ENCODE results near the gene UST. TPM values are rescaled to one million over a fixed set of nuclear protein-coding genes. Genes with fewer than 3 reads are reported as not detected.

The UST gene
- total RNA-seq, 2 experiments from 2014 or later, result 1.9 to 3.7 TPM

DNA sequence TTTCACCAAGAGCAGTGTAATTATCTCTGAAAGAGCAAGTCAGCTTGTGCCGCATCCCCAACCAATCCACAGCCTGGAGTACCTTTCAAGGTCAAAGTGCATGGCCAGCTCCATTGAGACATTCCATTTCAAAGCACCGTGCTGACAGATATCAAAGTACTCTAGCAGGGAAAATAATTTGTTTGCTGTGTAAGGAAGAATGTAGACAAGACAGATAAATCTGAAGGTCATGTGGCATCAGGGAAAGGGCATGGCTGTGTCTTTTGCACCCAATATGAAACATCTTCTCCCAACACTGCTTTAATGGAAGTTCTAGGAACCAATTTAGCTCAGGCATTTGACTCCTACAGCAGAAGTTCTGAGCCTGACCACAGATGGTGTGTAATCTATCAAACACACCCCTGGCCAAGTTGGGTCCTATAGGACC is 328.0 kb downstream of the UST start:
- Histone ChIP-seq H3K4me1 (ENCODE audit: insufficient read depth, low read length) (peaks cover 10% of the 10 kb centered on the region), H3K27ac (ENCODE audit: low read depth in 1 of 2, low read length in 2 of 2) (no peak overlapping the region), H3K9me3 (ENCODE audit: control insufficient read depth in 1 of 2, insufficient read depth in 1 of 2, low read length in 2 of 2) (no peaks in the 10 kb centered on the region), H3K27me3 (ENCODE audit: control insufficient read depth in 1 of 2, insufficient read depth in 2 of 2, low read length in 2 of 2) (no peaks in the 10 kb centered on the region), H3K4me3 (ENCODE audit: low read length) (no peak overlapping the region), H3K36me3 (ENCODE audit: insufficient read depth, low read length) (no peaks in the 10 kb centered on the region)
- peaks cover 24% of the 10 kb centered on the region for H3K4me1 Mint-ChIP-seq (ENCODE audit: low read depth)
- ATAC-seq (ENCODE audit: poor library complexity) (no peak), DNase-seq (no peak)
- ChIA-PET POLR2A (interaction anchor here (1.0 to 1.9 kb wide), 4 partner anchors 9 to 358 kb away, joined by 3 to 12 read pairs (median 4); no protein-coding TSS in a partner anchor), CTCF (interaction anchor here (0.5 to 2.0 kb wide), 4 partner anchors 10 to 357 kb away, joined by 3 to 7 read pairs (median 4); no protein-coding TSS in a partner anchor)
- intact Hi-C loops (cut with DNase I, micrococcal nuclease), result no loop called here
- H3K4me3 Mint-ChIP-seq, result no peak overlapping the region
- TF ChIP-seq, protein P1, sequence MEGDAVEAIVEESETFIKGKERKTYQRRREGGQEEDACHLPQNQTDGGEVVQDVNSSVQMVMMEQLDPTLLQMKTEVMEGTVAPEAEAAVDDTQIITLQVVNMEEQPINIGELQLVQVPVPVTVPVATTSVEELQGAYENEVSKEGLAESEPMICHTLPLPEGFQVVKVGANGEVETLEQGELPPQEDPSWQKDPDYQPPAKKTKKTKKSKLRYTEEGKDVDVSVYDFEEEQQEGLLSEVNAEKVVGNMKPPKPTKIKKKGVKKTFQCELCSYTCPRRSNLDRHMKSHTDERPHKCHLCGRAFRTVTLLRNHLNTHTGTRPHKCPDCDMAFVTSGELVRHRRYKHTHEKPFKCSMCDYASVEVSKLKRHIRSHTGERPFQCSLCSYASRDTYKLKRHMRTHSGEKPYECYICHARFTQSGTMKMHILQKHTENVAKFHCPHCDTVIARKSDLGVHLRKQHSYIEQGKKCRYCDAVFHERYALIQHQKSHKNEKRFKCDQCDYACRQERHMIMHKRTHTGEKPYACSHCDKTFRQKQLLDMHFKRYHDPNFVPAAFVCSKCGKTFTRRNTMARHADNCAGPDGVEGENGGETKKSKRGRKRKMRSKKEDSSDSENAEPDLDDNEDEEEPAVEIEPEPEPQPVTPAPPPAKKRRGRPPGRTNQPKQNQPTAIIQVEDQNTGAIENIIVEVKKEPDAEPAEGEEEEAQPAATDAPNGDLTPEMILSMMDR (IDR thresholded peaks at IDR 0.05), result no peak
- H3K27ac Mint-ChIP-seq, result no peak overlapping the region
- no peaks in the 10 kb centered on the region for H3K27me3 Mint-ChIP-seq
- no peaks in the 10 kb centered on the region for H3K36me3 Mint-ChIP-seq (ENCODE audit: low read depth)
- no peaks in the 10 kb centered on the region for H3K9me3 Mint-ChIP-seq

DNA sequence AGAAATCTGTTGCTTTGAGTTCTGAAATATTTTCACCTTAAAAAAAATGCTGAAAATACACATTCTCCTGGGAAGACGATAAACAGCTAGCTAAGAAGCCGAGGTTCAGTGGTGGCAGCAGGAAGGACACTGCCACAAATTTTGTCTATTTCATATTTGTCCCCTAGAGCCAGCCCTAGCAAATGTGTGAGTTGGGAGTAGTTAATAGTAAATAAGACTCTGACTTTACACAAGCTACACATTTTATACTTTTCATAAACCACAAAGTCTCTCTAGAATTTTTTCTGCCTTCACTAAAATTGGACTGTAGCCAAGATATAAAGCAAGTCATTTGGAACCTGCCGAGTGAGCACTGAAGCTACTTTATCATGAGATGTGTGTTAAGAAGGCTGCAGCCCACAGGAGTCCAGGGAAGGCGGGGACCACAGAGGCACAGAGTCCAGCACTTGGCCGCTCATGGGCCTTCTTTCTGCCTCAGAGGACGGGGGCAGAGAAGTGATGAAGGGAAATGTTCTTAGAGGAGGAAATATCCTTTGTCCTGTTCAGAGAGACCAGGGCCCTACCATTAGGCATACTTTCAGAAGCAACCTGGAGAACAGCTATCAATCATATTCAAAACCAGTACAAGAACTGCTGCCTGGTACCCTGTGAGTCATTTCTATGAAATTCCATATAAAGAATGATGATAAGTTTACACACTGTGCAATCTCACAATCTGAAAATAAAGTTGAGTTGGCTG is 329.0 kb downstream of the UST start:
- Mint-ChIP-seq H3K4me3 (no peak overlapping the region), H3K27me3 (no peaks in the 10 kb centered on the region), H3K27ac (peak overlapping the region; percentile 57), H3K36me3 (ENCODE audit: low read depth) (no peaks in the 10 kb centered on the region), H3K9me3 (no peaks in the 10 kb centered on the region), H3K4me1 (ENCODE audit: low read depth) (peaks cover 24% of the 10 kb centered on the region)
- H3K27ac ChIP-seq (ENCODE audit: low read depth in 1 of 2, low read length in 2 of 2), result peak overlapping the region in 1 of 2 donors; percentile 9
- DNase-seq (no peak), ATAC-seq (ENCODE audit: poor library complexity) (peak; percentile 8)
- no peak overlapping the region for H3K4me3 ChIP-seq (ENCODE audit: low read length)
- TF ChIP-seq, protein P1 (IDR thresholded peaks at IDR 0.05), result no peak
- CTCF ChIA-PET, result interaction anchor here (0.5 to 2.0 kb wide), 4 partner anchors 9 to 356 kb away, joined by 3 to 7 read pairs (median 4); no protein-coding TSS in a partner anchor
- POLR2A ChIA-PET, result interaction anchor here (0.6 to 1.9 kb wide), 6 partner anchors 10 to 56 kb away, joined by 3 to 12 read pairs (median 3); no protein-coding TSS in a partner anchor
- no peaks in the 10 kb centered on the region for H3K9me3 ChIP-seq (ENCODE audit: control insufficient read depth in 1 of 2, insufficient read depth in 1 of 2, low read length in 2 of 2)
- intact Hi-C loops (cut with DNase I, micrococcal nuclease), result no loop called here
- H3K4me1 ChIP-seq (ENCODE audit: insufficient read depth, low read length), result peaks cover 10% of the 10 kb centered on the region
- no peaks in the 10 kb centered on the region for H3K36me3 ChIP-seq (ENCODE audit: insufficient read depth, low read length)
- H3K27me3 ChIP-seq (ENCODE audit: control insufficient read depth in 1 of 2, insufficient read depth in 2 of 2, low read length in 2 of 2), result no peaks in the 10 kb centered on the region

DNA sequence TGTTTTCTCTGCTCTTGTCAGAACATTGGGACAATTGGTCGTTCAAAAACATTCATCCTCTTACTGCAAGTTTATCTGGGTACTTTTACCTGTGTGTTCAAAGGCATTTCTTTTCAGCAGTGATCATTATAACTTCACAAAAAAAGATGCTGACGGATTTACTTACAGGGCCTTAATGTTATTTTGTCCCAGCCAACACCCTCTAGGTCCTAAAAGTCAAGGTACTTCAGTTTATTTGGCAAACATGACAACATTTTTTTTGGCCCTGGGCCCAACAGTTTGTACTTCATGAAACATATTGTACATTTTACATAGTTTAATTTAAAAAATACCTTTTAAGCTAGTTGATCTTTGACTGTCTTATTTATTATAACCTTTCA is 329.5 kb downstream of the UST start:
- TF ChIP-seq, protein P1 (IDR thresholded peaks at IDR 0.05), result no peak
- ChIA-PET CTCF (interaction anchor here (0.5 to 2.0 kb wide), 6 partner anchors 9 to 356 kb away, joined by 3 to 5 read pairs (median 3); no protein-coding TSS in a partner anchor), POLR2A (interaction anchor here (0.9 to 1.5 kb wide), 4 partner anchors 9 to 22 kb away, joined by 3 to 4 read pairs (median 3); no protein-coding TSS in a partner anchor)
- intact Hi-C loops (cut with DNase I, micrococcal nuclease), result no loop called here
- H3K27me3 Mint-ChIP-seq, result no peaks in the 10 kb centered on the region
- ATAC-seq (ENCODE audit: poor library complexity) (no peak), DNase-seq (no peak)
- H3K9me3 Mint-ChIP-seq, result no peaks in the 10 kb centered on the region
- H3K36me3 ChIP-seq (ENCODE audit: insufficient read depth, low read length), result no peaks in the 10 kb centered on the region
- no peak overlapping the region for H3K4me3 ChIP-seq (ENCODE audit: low read length)
- no peaks in the 10 kb centered on the region for H3K27me3 ChIP-seq (ENCODE audit: control insufficient read depth in 1 of 2, insufficient read depth in 2 of 2, low read length in 2 of 2)
- H3K4me1 ChIP-seq (ENCODE audit: insufficient read depth, low read length), result peaks cover 10% of the 10 kb centered on the region
- H3K27ac Mint-ChIP-seq, result peak overlapping the region; percentile 57
- no peak overlapping the region for H3K4me3 Mint-ChIP-seq
- H3K4me1 Mint-ChIP-seq (ENCODE audit: low read depth), result peaks cover 24% of the 10 kb centered on the region
- no peaks in the 10 kb centered on the region for H3K9me3 ChIP-seq (ENCODE audit: control insufficient read depth in 1 of 2, insufficient read depth in 1 of 2, low read length in 2 of 2)
- H3K27ac ChIP-seq (ENCODE audit: low read depth in 1 of 2, low read length in 2 of 2), result no peak overlapping the region
- H3K36me3 Mint-ChIP-seq (ENCODE audit: low read depth), result no peaks in the 10 kb centered on the region

Data from CD4-positive, alpha-beta T cell (primary cell).